HG02840 (cell line): ENCODE data around the gene TAS2R43.
"Not testable (repeated sequence)": the region's sequence is repeated elsewhere in the genome, so short reads cannot be mapped to it uniquely, and the experiment has no call there.

Source experiments
- ATAC-seq: cut with Tn5 transposase; IDR thresholded peaks from one replicate; pipeline ENCODE4 v1.9.1; 2021; ENCODE audit warnings: mild to moderate bottlenecking, moderate library complexity, moderate number of reproducible peaks; ENCODE audit not compliant: unreplicated experiment, low FRiP score

Gene TAS2R43

GRCh38 chr12:11092128-11092527, at the start of gene TAS2R43:
Gene TAS2R43, minus strand, starts transcription at chr12:11092313. Its CDS starts 84 bp downstream, at chr12:11092229.
- no peak for ATAC-seq

DNA sequence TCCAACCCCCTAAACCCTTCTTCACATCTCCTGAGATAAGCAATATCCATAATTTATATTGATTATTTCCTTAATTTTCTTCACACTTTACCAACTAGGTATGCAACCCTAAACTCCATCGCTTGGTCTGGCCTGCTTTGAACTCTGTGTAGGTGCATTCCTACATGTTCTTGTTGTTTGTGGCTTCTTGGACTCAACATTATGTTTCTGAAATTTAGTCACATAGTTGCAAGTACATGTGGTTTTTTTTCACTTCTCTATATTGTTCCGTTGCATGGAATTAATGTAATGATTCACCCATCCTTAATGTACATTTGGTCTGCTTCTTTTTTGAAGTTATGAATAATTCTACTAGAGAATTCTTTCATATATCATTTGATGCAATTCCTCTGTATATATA, 44.0 kb upstream of the TAS2R43 start:
- ATAC-seq, result no peak

- ATAC-seq, result no peak
Measured at GRCh38 chr12:11134305-11134704, 42.2 kb upstream of the TAS2R43 start, which contains the start of gene TAS2R30. Gene TAS2R30, minus strand, starts transcription at chr12:11134644. Its CDS starts 400 bp downstream, at chr12:11134244.

DNA sequence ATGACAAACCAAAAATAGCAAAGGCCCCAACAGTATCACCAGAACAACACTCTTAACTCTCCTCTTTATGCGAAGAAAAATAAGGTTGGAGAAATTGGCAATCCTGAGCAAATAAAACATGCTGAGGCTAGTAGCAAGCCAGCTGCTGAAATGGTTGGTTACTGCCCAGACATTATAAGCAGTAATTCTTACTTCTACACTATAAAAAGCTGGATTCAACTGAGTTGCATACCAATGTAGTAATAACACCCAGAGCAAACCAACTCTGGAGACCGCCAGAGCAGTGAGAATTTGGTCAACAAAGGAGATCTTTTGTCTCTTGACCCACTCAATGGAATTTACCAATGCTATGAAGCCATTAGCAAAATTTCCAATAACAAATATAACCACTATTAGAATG, 41.7 kb upstream of the TAS2R43 start:
- ATAC-seq, result no peak

GRCh38 chr12:11133162-11133561, 41.0 kb upstream of the TAS2R43 start:
- ATAC-seq, result no peak

GRCh38 chr12:11130999-11131398, 38.9 kb upstream of the TAS2R43 start:
- no peak for ATAC-seq

GRCh38 chr12:11130382-11130781, 38.3 kb upstream of the TAS2R43 start:
- no peak for ATAC-seq

DNA sequence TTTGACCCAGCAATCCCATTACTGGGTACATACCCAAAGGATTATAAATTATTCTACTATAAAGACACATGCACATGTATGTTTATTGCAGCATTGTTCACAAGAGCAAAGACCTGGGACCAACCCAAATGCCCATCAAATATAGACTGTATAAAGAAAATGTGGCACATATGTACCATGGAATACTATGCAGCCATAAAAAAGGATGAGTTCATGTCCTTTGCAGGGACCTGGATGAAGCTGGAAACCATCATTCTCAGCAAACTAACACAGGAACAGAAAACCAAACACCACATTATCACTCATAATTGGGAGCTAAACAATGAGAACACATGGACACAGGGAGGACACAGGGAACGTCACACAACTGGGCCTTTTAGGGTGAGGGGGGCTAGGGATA, 22.0 kb upstream of the TAS2R43 start:
- not testable (repeated sequence) for ATAC-seq

GRCh38 chr12:11111213-11111612, 19.1 kb upstream of the TAS2R43 start:
- ATAC-seq, result not testable (repeated sequence)

DNA sequence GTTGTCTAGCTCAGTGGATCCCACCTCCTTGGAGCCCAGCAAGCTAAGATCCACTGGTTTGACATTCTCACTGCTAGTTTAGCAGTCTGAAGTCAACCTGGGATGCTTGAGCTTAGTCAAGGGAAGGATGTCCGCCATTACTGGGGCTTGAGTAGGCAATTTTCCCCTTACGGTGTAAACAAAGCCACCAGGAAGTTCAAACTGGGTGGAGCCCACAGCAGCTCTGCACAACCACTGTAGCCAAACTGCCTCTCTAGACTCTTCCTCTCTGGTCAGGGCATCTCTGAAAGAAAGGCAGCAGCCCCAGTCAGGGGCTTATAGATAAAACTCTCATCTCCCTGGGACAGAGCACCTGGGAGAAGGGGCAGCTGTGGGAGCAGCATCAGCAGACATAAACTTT, 16.7 kb upstream of the TAS2R43 start:
- ATAC-seq, result no peak

DNA sequence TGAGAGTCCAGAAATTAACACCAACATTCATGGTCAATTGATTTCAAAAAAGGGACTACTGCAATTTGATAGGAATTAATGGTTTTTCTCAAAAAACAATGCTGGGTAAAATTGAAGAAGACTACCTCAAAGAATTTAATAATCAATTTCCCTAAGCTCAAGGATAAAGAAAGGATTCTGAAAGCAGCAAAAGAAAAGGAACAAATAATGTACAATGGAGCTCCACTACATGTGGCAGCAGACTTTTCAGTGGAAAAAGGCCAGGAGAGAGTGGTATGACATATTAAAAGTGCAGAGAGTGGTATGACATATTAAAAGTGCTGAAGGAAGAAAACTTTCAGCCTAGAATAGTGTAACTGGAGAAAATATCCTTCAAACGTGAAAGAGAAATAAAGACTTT, 15.6 kb upstream of the TAS2R43 start:
- ATAC-seq, result no peak

GRCh38 chr12:11106288-11106687, 14.2 kb upstream of the TAS2R43 start:
- no peak for ATAC-seq

DNA sequence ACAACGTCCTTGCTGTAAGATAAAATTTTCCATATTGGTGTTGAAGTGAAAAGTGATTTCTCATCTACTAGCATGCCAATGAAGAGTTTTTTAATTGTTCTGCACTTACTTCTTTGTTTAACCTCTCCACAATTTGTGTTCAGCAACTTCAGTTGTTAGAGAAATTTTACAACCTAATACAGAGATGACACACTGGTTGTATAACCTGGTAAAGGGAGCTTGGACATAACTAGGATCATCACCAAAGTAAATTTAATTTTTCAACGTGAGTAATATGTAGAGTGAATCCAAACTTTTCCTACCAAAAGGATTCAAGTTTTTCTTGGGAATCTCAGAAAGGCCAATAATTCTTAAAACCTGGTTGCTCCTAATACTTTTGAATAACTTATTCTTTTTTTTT, 13.4 kb upstream of the TAS2R43 start:
- ATAC-seq, result no peak

GRCh38 chr12:11094910-11095309, 2.8 kb upstream of the TAS2R43 start:
- peak; percentile 65 for ATAC-seq

DNA sequence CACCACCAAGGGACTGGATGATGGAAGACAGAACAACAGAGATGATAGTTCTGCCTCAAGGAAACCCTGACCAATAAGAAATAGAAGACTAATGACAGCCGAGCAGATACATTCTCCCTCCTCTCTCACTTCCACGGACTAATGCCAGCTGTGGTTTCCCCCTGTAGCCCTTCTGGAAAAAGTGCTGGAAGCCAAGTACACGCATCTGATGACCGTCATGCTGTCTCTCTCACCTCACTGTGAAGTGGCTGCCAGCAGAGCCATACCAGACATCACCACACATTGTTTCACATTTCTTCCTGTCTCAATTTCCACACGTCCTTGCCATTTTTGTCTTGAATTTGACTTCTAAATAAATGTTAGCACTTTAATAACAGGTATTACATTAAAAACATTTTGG, 2.9 kb downstream of the TAS2R43 start:
- no peak for ATAC-seq

- peak; percentile 67 for ATAC-seq
Measured at GRCh38 chr12:11085419-11085818, 6.7 kb downstream of the TAS2R43 start.

GRCh38 chr12:11081987-11082386, 10.1 kb downstream of the TAS2R43 start:
- no peak for ATAC-seq

GRCh38 chr12:11078246-11078645, 13.9 kb downstream of the TAS2R43 start:
- ATAC-seq, result no peak

GRCh38 chr12:11075642-11076041, 16.5 kb downstream of the TAS2R43 start:
- ATAC-seq, result no peak

DNA sequence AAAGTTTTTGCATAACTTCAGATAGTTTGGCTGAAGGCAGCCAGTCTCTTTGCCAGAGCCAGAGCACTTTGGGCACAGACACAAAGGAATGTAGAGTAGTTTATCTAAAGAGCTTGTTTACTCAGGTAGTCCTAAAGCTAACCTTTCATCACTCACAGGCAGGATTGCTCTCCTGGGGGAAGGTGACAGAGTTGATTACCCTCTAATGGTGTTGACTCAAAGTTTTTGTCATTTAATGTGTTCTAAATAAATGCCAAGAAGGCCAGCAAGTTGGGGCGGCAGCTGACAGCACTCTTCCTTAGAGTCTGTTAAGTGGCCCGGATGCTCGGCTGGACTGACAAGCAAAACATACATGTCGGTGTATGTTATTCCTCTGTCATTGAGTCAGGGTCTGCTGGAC, 20.7 kb downstream of the TAS2R43 start:
- no peak for ATAC-seq

DNA sequence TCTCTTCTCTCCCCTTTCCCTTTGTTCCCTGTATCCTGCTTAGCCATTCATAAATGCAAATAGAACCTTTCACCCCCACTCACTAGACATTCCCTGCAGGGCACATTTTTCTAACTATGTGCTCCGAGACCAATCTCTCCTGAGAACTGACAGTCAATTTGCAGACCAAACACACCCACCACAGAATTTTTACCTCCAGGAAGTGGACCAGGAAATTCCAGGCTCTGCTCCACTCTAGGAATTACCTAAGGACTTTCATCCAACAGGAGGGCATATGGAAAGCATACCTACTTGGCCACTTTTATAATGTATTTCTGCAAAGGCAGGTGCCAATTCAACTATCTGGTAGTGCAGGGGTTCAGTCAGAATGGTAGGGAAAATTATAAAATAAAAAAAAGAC, 21.1 kb downstream of the TAS2R43 start:
- no peak for ATAC-seq

DNA sequence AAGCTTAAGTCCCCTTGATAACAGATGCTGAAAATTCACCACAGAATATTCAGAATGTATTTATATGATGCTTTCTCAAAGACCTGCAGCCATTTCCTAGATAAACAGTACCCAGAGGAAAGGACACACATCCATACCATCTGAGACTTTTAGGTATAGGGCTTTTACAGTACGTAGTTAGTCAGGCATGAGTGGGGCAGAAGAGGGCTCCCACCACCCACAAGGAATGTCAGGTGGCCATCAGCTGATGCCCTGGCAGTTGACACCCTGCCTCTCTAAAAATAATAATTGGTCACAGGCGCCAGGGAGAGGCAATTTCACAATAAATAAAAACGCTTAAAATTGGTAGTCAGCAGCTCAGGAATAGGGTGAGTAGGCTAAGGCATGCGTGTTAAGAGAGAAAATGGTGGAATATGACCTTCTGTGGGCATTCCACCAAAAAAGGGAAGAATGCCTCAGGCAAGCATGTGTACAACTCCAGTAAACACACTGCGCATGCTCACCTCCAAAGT, 22.2 kb downstream of the TAS2R43 start:
- no peak for ATAC-seq

DNA sequence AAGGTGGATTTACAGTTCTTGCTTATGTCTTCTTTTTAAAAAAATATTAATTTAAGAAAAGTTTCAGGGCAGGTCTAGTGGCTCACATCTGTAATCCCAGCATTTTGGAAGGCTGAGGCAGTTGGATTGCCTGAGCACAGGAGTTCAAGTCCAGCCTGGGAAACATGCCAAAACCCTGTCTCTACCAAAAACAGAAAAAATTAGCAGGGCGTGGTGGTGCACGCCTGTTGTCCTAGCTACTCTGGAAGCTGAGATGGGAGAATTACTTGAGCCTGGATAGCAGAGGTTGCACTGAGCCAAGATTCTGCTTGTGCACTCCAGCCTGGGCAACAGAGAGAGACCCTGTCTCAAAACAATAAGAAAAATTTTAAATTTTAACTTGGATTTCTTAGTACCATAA, 24.6 kb downstream of the TAS2R43 start:
- no peak for ATAC-seq
